Vagina (tissue), 2 donors: ENCODE measurements around the gene FBXO28. TPM values are rescaled to one million over a fixed set of nuclear protein-coding genes. Genes with fewer than 3 reads are reported as not detected.

Source experiments
- DNase-seq, 2 donors: peaks; one replicate each; pipeline ENCODE4 v3.0.0-alpha.2; 2017; ENCODE audit errors: extremely low spot score in 2 of 2
- H3K27ac ChIP-seq: fragments of 200-600 bp; sonication (generic); one replicate; pipeline ENCODE4 v1.5.1; 2019
- H3K27me3 ChIP-seq: fragments of 200-600 bp; sonication (generic); one replicate; pipeline ENCODE4 v1.5.1; 2019
- H3K36me3 ChIP-seq, 2 donors: fragments of 200-600 bp; sonication (generic); one replicate each; pipeline ENCODE4 v1.5.1; 2017 to 2019
- H3K4me1 ChIP-seq: fragments of 200-600 bp; sonication (generic); one replicate; pipeline ENCODE4 v1.5.1; 2019
- H3K4me3 ChIP-seq, 2 donors: fragments of 200-600 bp; sonication (generic); 1 replicate in 1 of 2; 2 replicates in 1 of 2; pipeline ENCODE4 v1.5.1; 2016 to 2019
- H3K9me3 ChIP-seq: fragments of 200-600 bp; sonication (generic); one replicate; pipeline ENCODE4 v1.5.1; 2019
- CTCF ChIP-seq, 3 experiments: fragments of 450-650 bp in 2 of 3; fragments of 200-600 bp in 1 of 3; sonication (generic) in 1 of 3; IDR thresholded peaks; one replicate each; pipeline ENCODE4 v1.5.1; 2017 to 2019; ENCODE audit warnings: antibody characterized with exemption in 3 of 3, mild to moderate bottlenecking in 2 of 3, moderate library complexity in 2 of 3
- POLR2A ChIP-seq, 2 donors: fragments of 450-650 bp; IDR thresholded peaks; one replicate each; pipeline ENCODE4 v1.6.1; 2017; ENCODE audit warnings: antibody characterized with exemption in 2 of 2, mild to moderate bottlenecking in 2 of 2, moderate library complexity in 2 of 2
- POLR2AphosphoS5 ChIP-seq, 2 donors: sonication (generic); formaldehyde crosslinking; IDR thresholded peaks; one replicate each; pipeline ENCODE4 v1.9.0; 2017; ENCODE audit warnings: antibody characterized with exemption in 2 of 2, mild to moderate bottlenecking in 2 of 2, low read depth in 1 of 2; ENCODE audit not compliant: insufficient read depth in 1 of 2
- intact Hi-C: fragments of 100-400 bp; cut with DNase I; formaldehyde crosslinking; loops from one replicate; pipeline ENCODE4 v1.15.1; 2023
- total RNA-seq: library from RNA; depleted of rRNA; stranded (reverse); fragments of >200 nt; gene quantifications from one replicate; pipeline ENCODE4 v1.2.3, GENCODE V29; 2016

FBXO28 gene
- total RNA-seq, 1 donor from 2014 or later, result 20.1 TPM

DNA sequence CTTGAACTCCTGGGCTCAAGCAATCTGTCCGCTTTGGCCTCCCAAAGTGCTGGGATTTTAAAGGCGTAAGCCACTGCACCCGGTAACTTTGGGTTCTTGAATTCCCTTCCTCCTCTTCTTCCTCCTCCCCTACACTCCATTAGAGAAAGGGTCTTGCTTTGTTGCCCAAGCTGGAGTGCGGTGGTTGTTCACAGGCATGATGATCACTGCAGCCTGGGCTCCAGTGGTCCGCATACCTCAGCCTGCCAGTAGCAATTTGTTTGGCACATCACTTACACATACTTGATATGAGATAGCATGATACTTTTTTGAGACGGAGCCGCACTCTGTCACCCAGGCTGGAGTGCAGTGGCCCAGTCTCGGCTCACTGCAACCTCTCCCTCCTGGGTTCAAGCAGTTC lies 71.3 kb downstream of the FBXO28 start:
- H3K4me3 ChIP-seq, result peak overlapping the region in 1 of 2 donors; percentile 90
- TF ChIP-seq CTCF (IDR thresholded peaks at IDR 0.05) (no peak), POLR2A (IDR thresholded peaks at IDR 0.05) (no peak), POLR2AphosphoS5 (IDR thresholded peaks at IDR 0.05; ENCODE audit: insufficient read depth in 1 of 2, low read depth in 1 of 2) (no peak)
- no peaks in the 10 kb centered on the region for H3K27me3 ChIP-seq
- H3K36me3 ChIP-seq, result no peaks in the 10 kb centered on the region
- no peak for DNase-seq
- intact Hi-C loops, result no loop called here
- no peaks in the 10 kb centered on the region for H3K9me3 ChIP-seq
- peaks cover 33% of the 10 kb centered on the region for H3K4me1 ChIP-seq
- no peak overlapping the region for H3K27ac ChIP-seq

DNA sequence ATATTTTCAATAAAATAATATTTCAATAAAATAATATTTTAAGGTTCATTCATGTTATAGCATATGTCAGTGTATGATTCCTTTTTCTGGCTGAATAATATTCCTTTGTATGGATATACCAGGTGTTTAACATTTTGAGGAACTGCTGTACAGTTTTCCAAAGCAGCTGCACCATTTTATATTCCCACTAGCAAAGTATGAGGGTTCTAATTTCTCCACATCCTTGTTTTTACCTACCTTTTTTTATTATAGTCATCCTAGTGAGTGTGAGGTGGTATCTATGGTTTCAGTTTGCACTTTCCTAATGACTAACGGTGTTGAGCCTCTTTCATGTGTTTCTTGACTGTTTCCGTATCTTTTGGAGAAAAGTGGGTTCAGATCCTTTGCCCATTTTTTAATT lies 74.4 kb downstream of the FBXO28 start:
- Histone ChIP-seq H3K27me3 (no peaks in the 10 kb centered on the region), H3K4me3 (no peak overlapping the region), H3K4me1 (peaks cover 33% of the 10 kb centered on the region), H3K27ac (no peak overlapping the region), H3K9me3 (no peaks in the 10 kb centered on the region), H3K36me3 (peaks cover 0 to 21% of the 10 kb centered on the region in 2 donors)
- intact Hi-C loops, result no loop called here
- no peak for TF ChIP-seq POLR2AphosphoS5 (IDR thresholded peaks at IDR 0.05; ENCODE audit: insufficient read depth in 1 of 2, low read depth in 1 of 2)
- TF ChIP-seq CTCF (IDR thresholded peaks at IDR 0.05), result no peak
- TF ChIP-seq POLR2A (IDR thresholded peaks at IDR 0.05), result no peak
- no peak for DNase-seq

- Histone ChIP-seq H3K27ac (no peak overlapping the region), H3K36me3 (peaks cover 0 to 26% of the 10 kb centered on the region in 2 donors), H3K9me3 (no peaks in the 10 kb centered on the region), H3K4me3 (no peak overlapping the region), H3K4me1 (peaks cover 29% of the 10 kb centered on the region), H3K27me3 (no peaks in the 10 kb centered on the region)
- TF ChIP-seq POLR2AphosphoS5 (IDR thresholded peaks at IDR 0.05; ENCODE audit: insufficient read depth in 1 of 2, low read depth in 1 of 2) (no peak), POLR2A (IDR thresholded peaks at IDR 0.05) (no peak), CTCF (IDR thresholded peaks at IDR 0.05) (no peak)
- no peak for DNase-seq
- intact Hi-C loops, result no loop called here
These were observed 75.7 kb downstream of the FBXO28 start for GRCh38 chr1:224189561-224189960.

- Histone ChIP-seq H3K9me3 (no peaks in the 10 kb centered on the region), H3K4me1 (peaks cover 10% of the 10 kb centered on the region), H3K27ac (no peak overlapping the region), H3K27me3 (no peaks in the 10 kb centered on the region), H3K36me3 (peaks cover 0 to 26% of the 10 kb centered on the region in 2 donors), H3K4me3 (no peak overlapping the region)
- TF ChIP-seq CTCF (IDR thresholded peaks at IDR 0.05), result no peak
- TF ChIP-seq POLR2AphosphoS5 (IDR thresholded peaks at IDR 0.05; ENCODE audit: insufficient read depth in 1 of 2, low read depth in 1 of 2), result no peak
- no peak for TF ChIP-seq POLR2A (IDR thresholded peaks at IDR 0.05)
- DNase-seq, result no peak
- intact Hi-C loops, result no loop called here
These were observed 78.3 kb downstream of the FBXO28 start for GRCh38 chr1:224192082-224192788.

GRCh38 chr1:224193319-224193966 lies 79.5 kb downstream of the FBXO28 start:
- no peaks in the 10 kb centered on the region for H3K27me3 ChIP-seq
- TF ChIP-seq CTCF (IDR thresholded peaks at IDR 0.05) (no peak), POLR2AphosphoS5 (IDR thresholded peaks at IDR 0.05; ENCODE audit: insufficient read depth in 1 of 2, low read depth in 1 of 2) (no peak), POLR2A (IDR thresholded peaks at IDR 0.05) (no peak)
- peaks cover 0 to 26% of the 10 kb centered on the region in 2 donors for H3K36me3 ChIP-seq
- no peaks in the 10 kb centered on the region for H3K9me3 ChIP-seq
- H3K27ac ChIP-seq, result no peak overlapping the region
- no peak for DNase-seq
- peaks cover 18% of the 10 kb centered on the region for H3K4me1 ChIP-seq
- intact Hi-C loops, result no loop called here
- no peak overlapping the region for H3K4me3 ChIP-seq
